ENCODE data around the gene CAV3.
A peak's percentile ranks its signal among the peaks of the same experiment; 100 is the strongest.
"Not testable (repeated sequence)": the region's sequence is repeated elsewhere in the genome, so short reads cannot be mapped to it uniquely, and the experiment has no call there.

The CAV3 gene

GRCh38 chr3:8709801-8710507, 23.6 kb upstream of the CAV3 start:
- Histone ChIP-seq H3K4me3 (ENCODE audit: low read depth, low read length) (peak overlapping the region; percentile 5), H3K27ac (peak overlapping the region; percentile 95), H3K36me3 (no peaks in the 10 kb centered on the region), H3K27me3 (ENCODE audit: insufficient read depth, low read depth, severe bottlenecking) (no peaks in the 10 kb centered on the region), H3K9me3 (ENCODE audit: severe bottlenecking) (peaks cover 37% of the 10 kb centered on the region)
- TF ChIP-seq, protein P1, sequence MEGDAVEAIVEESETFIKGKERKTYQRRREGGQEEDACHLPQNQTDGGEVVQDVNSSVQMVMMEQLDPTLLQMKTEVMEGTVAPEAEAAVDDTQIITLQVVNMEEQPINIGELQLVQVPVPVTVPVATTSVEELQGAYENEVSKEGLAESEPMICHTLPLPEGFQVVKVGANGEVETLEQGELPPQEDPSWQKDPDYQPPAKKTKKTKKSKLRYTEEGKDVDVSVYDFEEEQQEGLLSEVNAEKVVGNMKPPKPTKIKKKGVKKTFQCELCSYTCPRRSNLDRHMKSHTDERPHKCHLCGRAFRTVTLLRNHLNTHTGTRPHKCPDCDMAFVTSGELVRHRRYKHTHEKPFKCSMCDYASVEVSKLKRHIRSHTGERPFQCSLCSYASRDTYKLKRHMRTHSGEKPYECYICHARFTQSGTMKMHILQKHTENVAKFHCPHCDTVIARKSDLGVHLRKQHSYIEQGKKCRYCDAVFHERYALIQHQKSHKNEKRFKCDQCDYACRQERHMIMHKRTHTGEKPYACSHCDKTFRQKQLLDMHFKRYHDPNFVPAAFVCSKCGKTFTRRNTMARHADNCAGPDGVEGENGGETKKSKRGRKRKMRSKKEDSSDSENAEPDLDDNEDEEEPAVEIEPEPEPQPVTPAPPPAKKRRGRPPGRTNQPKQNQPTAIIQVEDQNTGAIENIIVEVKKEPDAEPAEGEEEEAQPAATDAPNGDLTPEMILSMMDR (IDR thresholded peaks at IDR 0.05; ENCODE audit: low read depth, low read length), result 0 out of 2 replicates have a peak, but pooled peaks have one; percentile 4
- peak; percentile 94 for DNase-seq

- Histone ChIP-seq H3K27ac (peak overlapping the region; percentile 95), H3K27me3 (ENCODE audit: insufficient read depth, low read depth, severe bottlenecking) (no peaks in the 10 kb centered on the region)
- DNase-seq, result no peak
Observed at GRCh38 chr3:8712045-8712907, 21.3 kb upstream of the CAV3 start.

DNA sequence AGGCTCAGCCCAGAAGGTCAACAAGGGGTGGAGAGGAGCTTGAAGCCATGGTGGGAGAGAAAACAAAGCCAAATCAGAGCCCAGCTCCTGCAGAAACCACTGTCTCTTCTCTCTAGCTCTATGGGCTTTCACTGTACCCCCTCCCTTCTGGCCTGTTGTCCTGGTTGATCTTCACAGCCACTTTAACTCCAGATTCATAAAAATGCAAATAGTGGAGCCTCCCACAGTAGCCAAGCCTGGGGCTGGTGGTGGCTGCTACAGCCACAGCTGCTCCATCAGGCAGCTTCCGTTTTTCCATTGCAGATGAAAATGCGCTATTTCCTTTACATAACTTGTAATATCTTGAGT, 20.7 kb upstream of the CAV3 start:
- Histone ChIP-seq H3K9me3 (ENCODE audit: severe bottlenecking) (peaks cover 12% of the 10 kb centered on the region), H3K27ac (peak overlapping the region; percentile 95), H3K27me3 (ENCODE audit: insufficient read depth, low read depth, severe bottlenecking) (no peaks in the 10 kb centered on the region), H3K36me3 (no peaks in the 10 kb centered on the region), H3K4me3 (ENCODE audit: low read depth, low read length) (no peak overlapping the region)
- DNase-seq, result no peak
- TF ChIP-seq, protein P1 (IDR thresholded peaks at IDR 0.05; ENCODE audit: low read depth, low read length), result no peak

More at GRCh38 chr3:8712045-8712907, 21.3 kb upstream of the CAV3 start:
- H3K9me3 ChIP-seq (ENCODE audit: severe bottlenecking), result peaks cover 18% of the 10 kb centered on the region
- no peak overlapping the region for H3K4me3 ChIP-seq (ENCODE audit: low read depth, low read length)
- no peaks in the 10 kb centered on the region for H3K36me3 ChIP-seq
- TF ChIP-seq, protein P1 (IDR thresholded peaks at IDR 0.05; ENCODE audit: low read depth, low read length), result no peak

- H3K9me3 ChIP-seq (ENCODE audit: severe bottlenecking), result peaks cover 6% of the 10 kb centered on the region
- H3K36me3 ChIP-seq, result no peaks in the 10 kb centered on the region
- H3K4me3 ChIP-seq (ENCODE audit: low read depth, low read length), result no peak overlapping the region
- TF ChIP-seq, protein P1 (IDR thresholded peaks at IDR 0.05; ENCODE audit: low read depth, low read length), result peak; percentile 61
- no peaks in the 10 kb centered on the region for H3K27me3 ChIP-seq (ENCODE audit: insufficient read depth, low read depth, severe bottlenecking)
- H3K27ac ChIP-seq, result peak overlapping the region; percentile 44
- DNase-seq, result peak; percentile 33
Observed at GRCh38 chr3:8713901-8714759, 19.5 kb upstream of the CAV3 start.

DNA sequence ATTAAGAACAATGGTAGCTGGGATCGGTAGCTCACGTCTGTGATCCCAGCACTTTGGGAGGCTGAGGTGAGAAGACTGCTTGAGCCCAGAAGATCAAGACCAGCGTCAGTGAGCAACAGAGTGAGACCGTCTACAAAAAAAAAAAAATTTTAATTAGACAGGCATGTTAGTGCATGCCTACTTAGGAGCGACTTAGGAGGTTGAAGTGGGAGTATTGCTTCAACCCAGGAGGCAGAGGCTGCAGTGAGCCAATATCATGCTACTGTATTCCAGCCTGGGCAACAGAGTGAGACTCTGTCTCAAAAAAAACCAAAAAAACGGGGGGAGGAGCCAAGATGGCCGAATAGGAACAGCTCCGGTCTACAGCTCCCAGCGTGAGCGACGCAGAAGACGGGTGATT, 17.8 kb upstream of the CAV3 start:
- H3K9me3 ChIP-seq (ENCODE audit: severe bottlenecking); H3K27ac ChIP-seq; H3K27me3 ChIP-seq (ENCODE audit: insufficient read depth, low read depth, severe bottlenecking); H3K36me3 ChIP-seq; H3K4me3 ChIP-seq (ENCODE audit: low read depth, low read length); DNase-seq: not testable (repeated sequence)

Measured in WERI-Rb-1 (cell line).